GM21423 (cell line): ENCODE data around the gene WDR81.
"Not testable (repeated sequence)": the region's sequence is repeated elsewhere in the genome, so short reads cannot be mapped to it uniquely, and the experiment has no call there.

Source experiments
- ATAC-seq: cut with Tn5 transposase; IDR thresholded peaks from one replicate; pipeline ENCODE4 v1.9.1; 2021; ENCODE audit warnings: mild to moderate bottlenecking, moderate library complexity; ENCODE audit not compliant: unreplicated experiment

The WDR81 gene

GRCh38 chr17:1724351-1724868, at the start of gene WDR81:
TSS of gene WDR81 (plus strand) at chr17:1724704. CDS start at chr17:1724960, 256 bp downstream.
- peak; percentile 52 for ATAC-seq

GRCh38 chr17:1676401-1676800, 48.1 kb upstream of the WDR81 start:
- ATAC-seq: no peak

GRCh38 chr17:1683459-1683858, 41.0 kb upstream of the WDR81 start:
- no peak for ATAC-seq

GRCh38 chr17:1684378-1685189, 39.9 kb upstream of the WDR81 start, which contains the start of gene PRPF8:
TSS of gene PRPF8 (minus strand) at chr17:1684867. CDS start at chr17:1684571, 296 bp downstream.
- ATAC-seq: peak; percentile 97

- no peak for ATAC-seq
Measured at GRCh38 chr17:1686086-1686485, 38.4 kb upstream of the WDR81 start.

GRCh38 chr17:1688405-1688804, 36.1 kb upstream of the WDR81 start:
- ATAC-seq: not testable (repeated sequence)

- no peak for ATAC-seq
Measured at GRCh38 chr17:1690544-1691221, 33.8 kb upstream of the WDR81 start.

- ATAC-seq: no peak
Measured at GRCh38 chr17:1693339-1693738, 31.2 kb upstream of the WDR81 start.

GRCh38 chr17:1695365-1695764, 29.1 kb upstream of the WDR81 start:
- no peak for ATAC-seq

- no peak for ATAC-seq
Measured at GRCh38 chr17:1697681-1698080, 26.8 kb upstream of the WDR81 start.

GRCh38 chr17:1699891-1700290, 24.6 kb upstream of the WDR81 start:
- not testable (repeated sequence) for ATAC-seq

- ATAC-seq: no peak
Measured at GRCh38 chr17:1703063-1703462, 21.4 kb upstream of the WDR81 start.

GRCh38 chr17:1705004-1705403, 19.5 kb upstream of the WDR81 start:
- no peak for ATAC-seq

- ATAC-seq: no peak
Measured at GRCh38 chr17:1707107-1707506, 17.4 kb upstream of the WDR81 start.

GRCh38 chr17:1708791-1709346, 15.6 kb upstream of the WDR81 start:
- ATAC-seq: not testable (repeated sequence)

GRCh38 chr17:1709403-1709951, 15.0 kb upstream of the WDR81 start:
- no peak for ATAC-seq

- ATAC-seq: no peak
Measured at GRCh38 chr17:1709971-1710806, 14.3 kb upstream of the WDR81 start, which contains the start of gene TLCD2. TSS of gene TLCD2 (minus strand) at chr17:1710377. CDS start at chr17:1710242, 135 bp downstream.

GRCh38 chr17:1710807-1711553, 13.5 kb upstream of the WDR81 start:
- no peak for ATAC-seq

GRCh38 chr17:1711804-1712203, 12.7 kb upstream of the WDR81 start:
- ATAC-seq: no peak

- no peak for ATAC-seq
Measured at GRCh38 chr17:1712271-1712670, 12.2 kb upstream of the WDR81 start.
